Stimulated activated CD8-positive, alpha-beta memory T cell treated with anti-CD3 and anti-CD28 coated beads, Interleukin-12 subunit alpha, Interleukin-12 subunit beta, amount 100 ng/mL, for 4 hours (primary cell): ENCODE measurements around the gene KLHL10.

Experiments used
- DNase-seq: peaks from one replicate; pipeline ENCODE4 v3.0.0-alpha.2; 2020; ENCODE audit warnings: low read depth

KLHL10 gene

GRCh38 chr17:41837761-41838538 lies at the start of gene KLHL10:
Gene KLHL10, plus strand, starts transcription at chr17:41837825. Its CDS starts 108 bp downstream, at chr17:41837933.
- no peak for DNase-seq

- DNase-seq = no peak
Measured at GRCh38 chr17:41792845-41793783, 44.5 kb upstream of the KLHL10 start.

GRCh38 chr17:41793784-41794539 lies 43.7 kb upstream of the KLHL10 start:
- no peak for DNase-seq

- no peak for DNase-seq
Measured at GRCh38 chr17:41794540-41794975, 43.1 kb upstream of the KLHL10 start.

- no peak for DNase-seq
Measured at GRCh38 chr17:41796121-41796895, 41.3 kb upstream of the KLHL10 start.

GRCh38 chr17:41797377-41797776 lies 40.2 kb upstream of the KLHL10 start:
- DNase-seq = no peak

- no peak for DNase-seq
Measured at GRCh38 chr17:41799366-41799765, 38.3 kb upstream of the KLHL10 start.

- no peak for DNase-seq
Measured at GRCh38 chr17:41800601-41801373, 36.8 kb upstream of the KLHL10 start.

- DNase-seq = peak; percentile 46
Measured at GRCh38 chr17:41801374-41802271, 36.0 kb upstream of the KLHL10 start.

GRCh38 chr17:41803049-41804020 lies 34.3 kb upstream of the KLHL10 start:
- DNase-seq = no peak

GRCh38 chr17:41806685-41807445 lies 30.8 kb upstream of the KLHL10 start:
- no peak for DNase-seq

GRCh38 chr17:41810659-41811548 lies 26.7 kb upstream of the KLHL10 start:
- no peak for DNase-seq

- peak; percentile 60 for DNase-seq
Measured at GRCh38 chr17:41811549-41812380, 25.9 kb upstream of the KLHL10 start, which contains the start of gene P3H4. Gene P3H4, minus strand, starts transcription at chr17:41811949. Its CDS starts 34 bp downstream, at chr17:41811915.

GRCh38 chr17:41812381-41813151 lies 25.1 kb upstream of the KLHL10 start, which contains the start of gene FKBP10:
Gene FKBP10, plus strand, starts transcription at chr17:41813004. Its CDS starts 31 bp downstream, at chr17:41813035.
- peak; percentile 25 for DNase-seq
